ENCODE data around the gene CD300LF. TPM values are rescaled to one million over a fixed set of nuclear protein-coding genes. Genes with fewer than 3 reads are reported as not detected.

Gene CD300LF
- total and polyA plus RNA-seq, 2 experiments from 2014 or later, result not detected

DNA sequence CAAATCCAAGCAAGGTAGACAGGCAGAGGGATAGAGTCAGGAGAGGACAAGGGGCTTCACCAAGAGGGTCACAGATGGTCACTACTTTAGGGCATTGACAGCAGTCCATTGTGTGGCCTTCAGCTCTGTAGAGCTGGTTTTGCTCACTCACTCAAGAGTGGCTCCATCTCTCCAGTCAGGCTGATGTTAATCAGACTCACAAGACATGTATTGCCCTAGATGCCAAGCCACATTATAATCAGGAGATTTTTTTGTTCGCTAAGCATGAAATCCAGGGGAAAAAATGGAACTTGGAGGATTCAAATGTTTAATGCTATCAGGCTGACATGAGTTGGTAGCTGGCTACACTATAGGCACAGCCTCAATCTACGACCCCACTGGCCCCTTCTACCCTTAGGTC is 32.5 kb downstream of the CD300LF start:
- no peak overlapping the region for H3K4me3 ChIP-seq
- TF ChIP-seq, protein P1, sequence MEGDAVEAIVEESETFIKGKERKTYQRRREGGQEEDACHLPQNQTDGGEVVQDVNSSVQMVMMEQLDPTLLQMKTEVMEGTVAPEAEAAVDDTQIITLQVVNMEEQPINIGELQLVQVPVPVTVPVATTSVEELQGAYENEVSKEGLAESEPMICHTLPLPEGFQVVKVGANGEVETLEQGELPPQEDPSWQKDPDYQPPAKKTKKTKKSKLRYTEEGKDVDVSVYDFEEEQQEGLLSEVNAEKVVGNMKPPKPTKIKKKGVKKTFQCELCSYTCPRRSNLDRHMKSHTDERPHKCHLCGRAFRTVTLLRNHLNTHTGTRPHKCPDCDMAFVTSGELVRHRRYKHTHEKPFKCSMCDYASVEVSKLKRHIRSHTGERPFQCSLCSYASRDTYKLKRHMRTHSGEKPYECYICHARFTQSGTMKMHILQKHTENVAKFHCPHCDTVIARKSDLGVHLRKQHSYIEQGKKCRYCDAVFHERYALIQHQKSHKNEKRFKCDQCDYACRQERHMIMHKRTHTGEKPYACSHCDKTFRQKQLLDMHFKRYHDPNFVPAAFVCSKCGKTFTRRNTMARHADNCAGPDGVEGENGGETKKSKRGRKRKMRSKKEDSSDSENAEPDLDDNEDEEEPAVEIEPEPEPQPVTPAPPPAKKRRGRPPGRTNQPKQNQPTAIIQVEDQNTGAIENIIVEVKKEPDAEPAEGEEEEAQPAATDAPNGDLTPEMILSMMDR (IDR thresholded peaks at IDR 0.05; ENCODE audit: low read depth, low read length), result no peak
- peaks cover 14% of the 10 kb centered on the region for H3K4me1 ChIP-seq (ENCODE audit: low read depth)
- peaks cover 9% of the 10 kb centered on the region for H3K27me3 ChIP-seq
- H3K9me3 ChIP-seq (ENCODE audit: low read depth), result no peaks in the 10 kb centered on the region
- DNase-seq (ENCODE audit: low read depth in 1 of 2, low spot score in 1 of 2), result no peak
- no peak overlapping the region for H3K27ac ChIP-seq
- no peaks in the 10 kb centered on the region for H3K36me3 ChIP-seq

DNA sequence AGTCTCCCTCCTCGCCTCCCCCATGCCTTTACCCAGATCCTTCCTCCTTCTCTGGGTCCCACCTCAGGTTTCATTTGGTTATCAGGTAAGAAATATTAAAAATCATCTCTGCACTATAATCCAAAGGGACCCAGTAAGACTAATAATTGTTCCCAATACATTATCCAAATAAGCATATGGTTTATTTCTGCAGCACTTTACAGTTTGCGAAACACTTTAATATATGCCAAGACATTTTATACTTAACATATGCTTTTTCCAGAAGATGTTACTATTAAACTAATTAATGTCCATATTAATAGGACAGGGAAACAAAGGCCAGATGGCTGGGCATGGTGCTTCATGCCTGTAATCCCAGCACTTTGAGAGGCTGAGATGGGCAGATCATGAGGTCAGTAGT is 33.3 kb downstream of the CD300LF start:
- H3K9me3 ChIP-seq (ENCODE audit: low read depth), result no peaks in the 10 kb centered on the region
- peaks cover 15% of the 10 kb centered on the region for H3K27me3 ChIP-seq
- DNase-seq (ENCODE audit: low read depth in 1 of 2, low spot score in 1 of 2), result no peak
- no peak overlapping the region for H3K27ac ChIP-seq
- peaks cover 14% of the 10 kb centered on the region for H3K4me1 ChIP-seq (ENCODE audit: low read depth)
- TF ChIP-seq, protein P1 (IDR thresholded peaks at IDR 0.05; ENCODE audit: low read depth, low read length), result no peak
- H3K36me3 ChIP-seq, result no peaks in the 10 kb centered on the region
- H3K4me3 ChIP-seq, result no peak overlapping the region

DNA sequence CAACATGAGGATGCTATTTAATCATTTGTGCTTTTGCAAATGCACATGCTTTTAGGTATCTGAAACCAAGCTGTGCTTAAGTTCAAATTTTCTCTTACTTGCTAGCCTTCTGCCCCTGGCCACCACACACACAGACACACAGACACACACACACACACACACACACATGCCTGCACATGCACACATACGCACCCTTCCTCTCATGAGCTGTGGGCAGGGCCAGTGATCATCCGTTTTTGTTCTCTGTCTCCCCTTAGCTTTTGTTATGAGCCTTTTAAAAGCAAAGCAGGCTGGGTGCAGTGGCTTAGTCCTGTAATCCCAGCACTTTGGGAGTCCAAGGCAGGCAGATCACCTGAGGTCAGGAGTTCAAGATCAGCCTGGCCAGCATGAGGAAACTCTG is 34.2 kb downstream of the CD300LF start:
- Histone ChIP-seq H3K4me1 (ENCODE audit: low read depth) (peaks cover 14% of the 10 kb centered on the region), H3K36me3 (no peaks in the 10 kb centered on the region), H3K4me3 (no peak overlapping the region), H3K27me3 (peaks cover 22% of the 10 kb centered on the region), H3K27ac (no peak overlapping the region), H3K9me3 (ENCODE audit: low read depth) (no peaks in the 10 kb centered on the region)
- TF ChIP-seq, protein P1 (IDR thresholded peaks at IDR 0.05; ENCODE audit: low read depth, low read length), result no peak
- DNase-seq (ENCODE audit: low read depth in 1 of 2, low spot score in 1 of 2), result no peak

DNA sequence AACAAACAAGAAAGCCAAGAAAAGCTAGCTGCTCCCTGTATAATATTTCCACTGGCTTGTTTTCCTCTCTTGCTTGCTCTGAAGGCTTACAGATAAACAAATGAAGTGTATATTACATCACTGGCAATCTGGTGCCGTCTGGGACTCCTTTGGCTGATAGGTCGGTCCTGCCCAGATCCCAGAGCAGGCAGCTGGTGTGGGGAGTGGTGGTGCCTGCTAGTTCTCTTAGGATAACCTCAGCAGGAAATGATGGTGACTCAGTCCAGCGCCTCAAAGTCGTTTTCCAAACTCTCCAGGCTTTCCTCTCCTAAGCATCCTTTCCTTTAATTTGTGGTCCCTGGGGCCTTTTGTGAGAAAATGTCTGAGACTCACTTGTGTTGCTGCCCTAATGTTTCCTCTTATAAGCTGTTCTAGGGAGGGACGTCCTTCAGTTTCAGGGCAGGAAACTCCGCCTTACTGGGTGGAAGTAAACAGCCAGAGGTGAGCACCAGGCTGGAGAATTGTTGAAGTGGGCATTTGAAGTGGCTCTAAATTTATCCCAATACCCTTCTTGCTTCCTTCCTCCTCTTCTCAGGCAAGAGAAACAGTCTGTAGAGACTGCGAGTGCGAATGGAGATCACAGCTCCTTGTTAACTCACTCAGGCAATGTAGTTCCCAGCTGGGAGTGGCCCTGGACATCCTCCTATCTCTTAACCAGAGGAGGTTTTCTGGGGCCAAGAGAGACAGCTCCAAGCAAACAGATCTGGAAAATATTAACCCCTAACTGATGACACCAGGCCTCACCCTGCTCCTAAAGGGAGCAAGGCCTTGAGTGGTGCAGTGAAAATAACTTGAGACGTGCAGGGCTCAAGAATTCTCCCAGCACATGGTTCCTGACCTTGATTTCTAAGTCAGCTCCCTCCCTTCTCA is 34.9 kb downstream of the CD300LF start:
- H3K27me3 ChIP-seq, result peaks cover 29% of the 10 kb centered on the region
- H3K4me1 ChIP-seq (ENCODE audit: low read depth), result peaks cover 14% of the 10 kb centered on the region
- H3K36me3 ChIP-seq, result no peaks in the 10 kb centered on the region
- TF ChIP-seq, protein P1 (IDR thresholded peaks at IDR 0.05; ENCODE audit: low read depth, low read length), result no peak
- H3K9me3 ChIP-seq (ENCODE audit: low read depth), result no peaks in the 10 kb centered on the region
- H3K27ac ChIP-seq, result peak overlapping the region; percentile 69
- H3K4me3 ChIP-seq, result no peak overlapping the region
- peak; percentile 48 to 51 for DNase-seq (ENCODE audit: low read depth in 1 of 2, low spot score in 1 of 2)

DNA sequence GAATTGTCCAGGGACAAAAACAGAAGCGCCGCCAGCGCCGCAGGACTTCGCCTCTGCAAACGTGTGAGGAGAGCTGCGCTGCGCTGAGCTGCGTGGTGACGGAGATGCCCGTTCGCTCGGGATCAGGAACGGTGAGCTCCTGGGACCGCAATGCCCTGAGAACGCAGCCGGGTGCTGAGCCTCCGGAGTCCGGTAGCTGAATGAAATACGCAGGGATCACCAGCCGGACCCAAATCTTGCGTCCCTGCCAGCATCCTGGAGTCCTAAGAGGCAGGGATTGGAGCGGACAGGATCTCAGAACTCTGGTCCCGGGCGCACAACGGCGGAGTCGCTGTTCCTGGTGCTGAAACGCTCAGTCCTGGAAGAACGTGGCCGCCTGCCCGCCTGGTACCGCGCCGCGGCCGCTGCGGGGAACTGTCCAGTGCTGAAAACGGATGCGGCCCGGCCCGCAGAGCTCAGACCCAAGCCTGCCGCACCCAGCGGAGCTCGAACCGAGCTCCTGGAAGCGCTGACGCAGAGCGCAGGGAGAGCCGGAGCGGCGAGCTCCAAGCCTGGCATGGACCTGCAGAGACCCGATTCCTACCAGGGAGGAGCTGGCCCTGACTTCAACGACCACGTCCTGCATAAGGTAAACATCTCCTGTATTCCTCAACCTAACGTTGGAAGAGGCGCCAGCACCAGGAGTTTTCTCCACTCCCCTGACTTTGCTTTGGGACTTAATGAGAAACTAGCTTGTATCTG is 41.5 kb downstream of the CD300LF start:
- H3K27ac ChIP-seq, result no peak overlapping the region
- H3K9me3 ChIP-seq (ENCODE audit: low read depth), result no peaks in the 10 kb centered on the region
- peaks cover 88% of the 10 kb centered on the region for H3K27me3 ChIP-seq
- H3K4me3 ChIP-seq, result no peak overlapping the region
- peak; percentile 90 to 95 for DNase-seq (ENCODE audit: low read depth in 1 of 2, low spot score in 1 of 2)
- H3K4me1 ChIP-seq (ENCODE audit: low read depth), result no peaks in the 10 kb centered on the region
- TF ChIP-seq, protein P1 (IDR thresholded peaks at IDR 0.05; ENCODE audit: low read depth, low read length), result no peak
- no peaks in the 10 kb centered on the region for H3K36me3 ChIP-seq
